DND-41 (cell line): ENCODE results near the gene IGFL3.

ENCODE experiments used
- ATAC-seq: fragments of 200-7000 bp; cut with Tn5 transposase; 3 replicates; pipeline ENCODE4 v1.9.1; 2021; ENCODE audit warnings: low read depth; ENCODE audit not compliant: insufficient read depth
- DNase-seq: peaks from one replicate; pipeline ENCODE4 v3.0.0-alpha.2; 2020
- H2AFZ ChIP-seq: 2 replicates; pipeline ENCODE4 v1.6.0; 2012; ENCODE audit warnings: low read depth, low read length
- H3K27ac ChIP-seq: 2 replicates; pipeline ENCODE4 v1.5.1; 2012; ENCODE audit warnings: low read length, inconsistent platforms
- H3K27me3 ChIP-seq: fragments of 200-600 bp; sonication (generic); 2 replicates; pipeline ENCODE4 v1.6.0; 2012; ENCODE audit warnings: low read length, mild to moderate bottlenecking, inconsistent platforms; ENCODE audit not compliant: insufficient read depth, poor library complexity
- H3K36me3 ChIP-seq: 2 replicates; pipeline ENCODE4 v1.5.1; 2012; ENCODE audit warnings: low read length, inconsistent platforms; ENCODE audit not compliant: insufficient read depth
- H3K4me1 ChIP-seq: 2 replicates; pipeline ENCODE4 v1.5.1; 2012; ENCODE audit warnings: mild to moderate bottlenecking, low read length; ENCODE audit not compliant: insufficient read depth
- H3K4me2 ChIP-seq: 2 replicates; pipeline ENCODE4 v1.6.0; 2012; ENCODE audit warnings: mild to moderate bottlenecking, moderate library complexity, low read length, inconsistent platforms; ENCODE audit not compliant: insufficient read depth
- H3K4me3 ChIP-seq, 2 experiments: fragments of 200-600 bp in 1 of 2; shearing (Covaris generic) in 1 of 2; 2 replicates each; pipeline ENCODE4 v1.5.1; 2012 to 2016; ENCODE audit warnings: inconsistent platforms in 2 of 2, low read length in 2 of 2, mild to moderate bottlenecking in 2 of 2, low read depth in 1 of 2, moderate library complexity in 1 of 2
- H3K79me2 ChIP-seq: 2 replicates; pipeline ENCODE4 v1.6.0; 2012; ENCODE audit warnings: low read length, inconsistent platforms; ENCODE audit not compliant: insufficient read depth
- H3K9ac ChIP-seq: 2 replicates; pipeline ENCODE4 v1.6.0; 2012; ENCODE audit warnings: low read depth, mild to moderate bottlenecking, inconsistent platforms, low read length, moderate library complexity
- H3K9me3 ChIP-seq: 2 replicates; pipeline ENCODE4 v1.5.1; 2012; ENCODE audit warnings: low read length, moderate library complexity, mild to moderate bottlenecking, inconsistent platforms; ENCODE audit not compliant: insufficient read depth, severe bottlenecking
- H4K20me1 ChIP-seq: 2 replicates; pipeline ENCODE4 v1.6.0; 2012; ENCODE audit warnings: low read length; ENCODE audit not compliant: insufficient read depth
- CTCF ChIP-seq: IDR thresholded peaks from 2 replicates; pipeline ENCODE4 v1.5.1; 2012; ENCODE audit warnings: borderline replicate concordance, low read length, moderate library complexity, mild to moderate bottlenecking; ENCODE audit not compliant: poor library complexity, severe bottlenecking; ENCODE audit errors: extremely low read depth
- EZH2 ChIP-seq: IDR thresholded peaks from 3 replicates; pipeline ENCODE4 v1.6.1; 2012; ENCODE audit warnings: borderline replicate concordance, low read depth, mild to moderate bottlenecking, moderate library complexity, low read length, inconsistent platforms; ENCODE audit not compliant: severe bottlenecking

The IGFL3 gene

GRCh38 chr19:46113726-46114125, 10.8 kb downstream of the IGFL3 start:
- Histone ChIP-seq H2AFZ (no peak overlapping the region), H3K27ac (no peak overlapping the region)

GRCh38 chr19:46112527-46112926, 12.0 kb downstream of the IGFL3 start:
- no peak overlapping the region for H3K4me2 ChIP-seq
- H3K27me3 ChIP-seq: peaks cover 16% of the 10 kb centered on the region
- no peak overlapping the region for H3K4me3 ChIP-seq
- no peak for ATAC-seq
- no peaks in the 10 kb centered on the region for H3K9me3 ChIP-seq
- no peak overlapping the region for H2AFZ ChIP-seq
- TF ChIP-seq EZH2: no peak
- TF ChIP-seq CTCF: no peak
- no peaks in the 10 kb centered on the region for H3K4me1 ChIP-seq
- H3K79me2 ChIP-seq: no peaks in the 10 kb centered on the region
- no peak overlapping the region for H3K27ac ChIP-seq
- no peaks in the 10 kb centered on the region for H3K36me3 ChIP-seq
- DNase-seq: no peak
- H4K20me1 ChIP-seq: no peaks in the 10 kb centered on the region
- H3K9ac ChIP-seq: no peak overlapping the region

More at GRCh38 chr19:46113726-46114125, 10.8 kb downstream of the IGFL3 start:
- H3K4me3 ChIP-seq: no peak overlapping the region
- DNase-seq (no peak), ATAC-seq (no peak)
- no peaks in the 10 kb centered on the region for H3K36me3 ChIP-seq
- H3K9me3 ChIP-seq: no peaks in the 10 kb centered on the region
- peaks cover 16% of the 10 kb centered on the region for H3K27me3 ChIP-seq
- no peaks in the 10 kb centered on the region for H3K79me2 ChIP-seq
- no peak overlapping the region for H3K4me2 ChIP-seq
- H4K20me1 ChIP-seq: no peaks in the 10 kb centered on the region
- H3K9ac ChIP-seq: no peak overlapping the region
- H3K4me1 ChIP-seq: no peaks in the 10 kb centered on the region
- TF ChIP-seq CTCF: no peak
- TF ChIP-seq EZH2: no peak

- no peak for TF ChIP-seq CTCF
- TF ChIP-seq EZH2: no peak
- no peak overlapping the region for H3K4me3 ChIP-seq
- peaks cover 14% of the 10 kb centered on the region for H3K27me3 ChIP-seq
- ATAC-seq (no peak), DNase-seq (no peak)
- H3K9me3 ChIP-seq: no peaks in the 10 kb centered on the region
- no peaks in the 10 kb centered on the region for H3K36me3 ChIP-seq
- H3K27ac ChIP-seq: no peak overlapping the region
- H3K9ac ChIP-seq: no peak overlapping the region
- no peaks in the 10 kb centered on the region for H4K20me1 ChIP-seq
- H3K79me2 ChIP-seq: no peaks in the 10 kb centered on the region
- no peaks in the 10 kb centered on the region for H3K4me1 ChIP-seq
- H2AFZ ChIP-seq: no peak overlapping the region
- no peak overlapping the region for H3K4me2 ChIP-seq
Measured at GRCh38 chr19:46111376-46111775, 13.1 kb downstream of the IGFL3 start.

GRCh38 chr19:46109876-46110275, 14.6 kb downstream of the IGFL3 start:
- Histone ChIP-seq H3K4me1 (no peaks in the 10 kb centered on the region), H2AFZ (no peak overlapping the region), H3K27ac (no peak overlapping the region), H3K4me3 (no peak overlapping the region), H4K20me1 (no peaks in the 10 kb centered on the region), H3K9me3 (no peaks in the 10 kb centered on the region), H3K27me3 (peaks cover 4% of the 10 kb centered on the region), H3K36me3 (no peaks in the 10 kb centered on the region), H3K79me2 (no peaks in the 10 kb centered on the region), H3K9ac (no peak overlapping the region), H3K4me2 (no peak overlapping the region)
- no peak for DNase-seq
- no peak for TF ChIP-seq EZH2
- no peak for TF ChIP-seq CTCF
- no peak for ATAC-seq
